ENCODE measurements around the gene SERPING1. TPM values are rescaled to one million over a fixed set of nuclear protein-coding genes. Genes with fewer than 3 reads are reported as not detected.

Gene SERPING1
- total RNA-seq, 2 donors from 2014 or later, result 88.7 to 205 TPM

DNA sequence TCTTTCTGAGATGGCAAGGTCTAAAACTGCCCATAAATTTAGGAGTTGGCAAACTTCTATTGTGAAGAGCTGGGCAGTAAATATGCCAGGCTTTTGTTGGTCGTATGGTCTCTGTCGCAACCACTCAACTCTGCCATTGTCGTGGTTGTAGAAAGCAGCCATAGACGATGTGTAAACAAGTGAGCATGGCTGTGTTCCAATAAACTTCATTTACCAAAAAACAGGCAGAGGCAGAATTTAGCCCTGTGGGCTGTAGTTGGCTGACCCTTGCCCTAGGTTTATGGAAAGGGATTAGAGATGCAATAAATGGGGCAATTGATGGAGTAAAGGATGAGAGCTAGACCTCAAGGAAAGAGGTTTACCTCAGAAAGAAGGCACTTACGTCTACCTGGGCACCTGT, 34.6 kb downstream of the SERPING1 start:
- intact Hi-C loops (cut with DNase I), result no loop called here
- no peak for DNase-seq (ENCODE audit: low spot score)
- no peaks in the 10 kb centered on the region for H3K9me3 ChIP-seq
- WGBS, result 24% methylated on average over 5 of the region's 5 CpGs
- no peak for TF ChIP-seq POLR2AphosphoS5 (IDR thresholded peaks at IDR 0.05)
- TF ChIP-seq, protein P1, sequence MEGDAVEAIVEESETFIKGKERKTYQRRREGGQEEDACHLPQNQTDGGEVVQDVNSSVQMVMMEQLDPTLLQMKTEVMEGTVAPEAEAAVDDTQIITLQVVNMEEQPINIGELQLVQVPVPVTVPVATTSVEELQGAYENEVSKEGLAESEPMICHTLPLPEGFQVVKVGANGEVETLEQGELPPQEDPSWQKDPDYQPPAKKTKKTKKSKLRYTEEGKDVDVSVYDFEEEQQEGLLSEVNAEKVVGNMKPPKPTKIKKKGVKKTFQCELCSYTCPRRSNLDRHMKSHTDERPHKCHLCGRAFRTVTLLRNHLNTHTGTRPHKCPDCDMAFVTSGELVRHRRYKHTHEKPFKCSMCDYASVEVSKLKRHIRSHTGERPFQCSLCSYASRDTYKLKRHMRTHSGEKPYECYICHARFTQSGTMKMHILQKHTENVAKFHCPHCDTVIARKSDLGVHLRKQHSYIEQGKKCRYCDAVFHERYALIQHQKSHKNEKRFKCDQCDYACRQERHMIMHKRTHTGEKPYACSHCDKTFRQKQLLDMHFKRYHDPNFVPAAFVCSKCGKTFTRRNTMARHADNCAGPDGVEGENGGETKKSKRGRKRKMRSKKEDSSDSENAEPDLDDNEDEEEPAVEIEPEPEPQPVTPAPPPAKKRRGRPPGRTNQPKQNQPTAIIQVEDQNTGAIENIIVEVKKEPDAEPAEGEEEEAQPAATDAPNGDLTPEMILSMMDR (IDR thresholded peaks at IDR 0.05), result no peak
- TF ChIP-seq POLR2A (IDR thresholded peaks at IDR 0.05), result no peak
- H3K27ac ChIP-seq, result no peak overlapping the region
- H3K4me3 ChIP-seq, result no peak overlapping the region
- no peaks in the 10 kb centered on the region for H3K27me3 ChIP-seq (replicated peaks; ENCODE audit: insufficient read depth)
- no peaks in the 10 kb centered on the region for H3K36me3 ChIP-seq
- no peaks in the 10 kb centered on the region for H3K4me1 ChIP-seq (replicated peaks)

DNA sequence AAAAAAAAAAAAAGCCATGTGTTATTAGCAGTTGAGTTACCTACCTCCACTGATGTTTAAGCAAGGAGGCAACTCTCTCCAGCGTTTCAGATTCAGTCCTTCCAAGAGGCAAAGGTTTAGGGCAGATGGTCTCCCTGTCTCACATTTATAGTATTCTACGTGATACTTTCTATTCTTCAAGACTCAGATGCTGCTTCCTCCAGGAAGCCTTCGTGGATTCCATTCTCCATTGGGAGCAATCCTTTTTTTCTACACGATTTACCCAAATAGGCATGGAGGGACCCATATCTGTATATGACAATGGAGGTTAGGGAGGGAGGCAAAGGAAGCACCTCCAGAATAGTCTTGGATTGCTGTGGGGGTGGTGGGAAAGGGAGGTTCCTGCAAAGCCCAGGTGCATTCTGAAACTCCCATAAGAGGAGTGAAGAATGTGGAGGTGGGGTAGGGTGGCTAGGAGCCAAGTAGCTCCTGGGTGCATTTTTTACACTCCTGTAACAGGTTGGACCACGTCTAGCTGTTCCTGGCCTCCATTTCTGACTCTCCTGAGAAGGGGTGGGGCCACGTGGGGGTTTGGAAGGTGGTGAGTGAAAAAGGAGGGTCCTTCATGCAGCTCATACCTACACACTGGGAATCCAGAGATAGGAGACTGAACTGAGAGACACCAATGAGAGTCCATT, 36.0 kb downstream of the SERPING1 start:
- Histone ChIP-seq H3K4me3 (no peak overlapping the region), H3K27me3 (replicated peaks; ENCODE audit: insufficient read depth) (no peaks in the 10 kb centered on the region), H3K9me3 (no peaks in the 10 kb centered on the region), H3K27ac (no peak overlapping the region), H3K4me1 (replicated peaks) (peaks cover 5% of the 10 kb centered on the region), H3K36me3 (no peaks in the 10 kb centered on the region)
- TF ChIP-seq, protein P1 (IDR thresholded peaks at IDR 0.05), result no peak
- TF ChIP-seq POLR2AphosphoS5 (IDR thresholded peaks at IDR 0.05) (no peak), POLR2A (IDR thresholded peaks at IDR 0.05) (no peak)
- WGBS, result 76% methylated on average over 6 of the region's 6 CpGs
- intact Hi-C loops (cut with DNase I), result no loop called here
- no peak for DNase-seq (ENCODE audit: low spot score)

DNA sequence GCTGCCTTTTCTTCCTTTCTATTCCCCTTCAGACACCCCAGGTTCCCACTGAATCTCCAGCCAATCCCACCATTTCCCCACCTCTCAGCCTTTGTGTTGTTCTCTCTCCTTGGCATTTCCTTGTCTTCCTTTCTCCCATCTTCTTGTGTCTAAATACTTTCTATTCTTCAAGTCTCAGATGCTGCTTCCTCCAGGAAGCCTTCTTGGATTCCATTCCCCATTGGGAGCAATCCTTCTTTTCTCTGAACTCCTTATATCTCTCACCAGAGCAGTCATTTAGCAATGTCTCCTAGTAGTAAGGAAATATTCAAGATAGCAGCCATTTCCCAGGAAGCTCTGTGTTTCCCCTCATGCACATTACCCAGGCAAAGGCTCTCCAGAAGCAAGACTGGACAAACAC, 36.8 kb downstream of the SERPING1 start:
- DNase-seq (ENCODE audit: low spot score), result no peak
- intact Hi-C loops (cut with DNase I), result no loop called here
- Histone ChIP-seq H3K36me3 (no peaks in the 10 kb centered on the region), H3K4me1 (replicated peaks) (peaks cover 5% of the 10 kb centered on the region), H3K27ac (no peak overlapping the region), H3K9me3 (no peaks in the 10 kb centered on the region), H3K27me3 (replicated peaks; ENCODE audit: insufficient read depth) (no peaks in the 10 kb centered on the region), H3K4me3 (no peak overlapping the region)
- TF ChIP-seq POLR2A (IDR thresholded peaks at IDR 0.05), result no peak
- TF ChIP-seq POLR2AphosphoS5 (IDR thresholded peaks at IDR 0.05), result no peak
- TF ChIP-seq, protein P1 (IDR thresholded peaks at IDR 0.05), result no peak

DNA sequence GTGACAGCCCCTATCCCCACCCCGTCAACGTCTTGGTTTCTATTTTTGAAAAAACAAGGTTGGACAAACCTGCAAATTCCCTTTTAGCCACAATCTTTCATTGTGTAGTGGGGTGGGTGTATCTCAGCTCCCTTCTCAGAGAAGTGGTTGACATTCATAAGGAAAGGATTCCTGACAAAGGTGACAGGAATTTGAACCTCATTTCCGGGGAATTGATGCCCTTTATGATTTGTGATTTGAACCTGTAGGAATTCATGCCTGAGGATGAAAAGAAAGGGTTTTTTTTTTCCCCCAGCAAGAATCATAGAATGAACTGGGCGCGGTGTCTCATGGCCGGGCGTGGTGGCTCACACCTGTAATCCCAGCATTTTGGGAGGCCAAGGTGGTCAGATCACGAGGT, 37.8 kb downstream of the SERPING1 start:
- Histone ChIP-seq H3K4me1 (replicated peaks) (peaks cover 5% of the 10 kb centered on the region), H3K27me3 (replicated peaks; ENCODE audit: insufficient read depth) (no peaks in the 10 kb centered on the region), H3K9me3 (no peaks in the 10 kb centered on the region), H3K4me3 (no peak overlapping the region), H3K36me3 (no peaks in the 10 kb centered on the region), H3K27ac (no peak overlapping the region)
- TF ChIP-seq, protein P1 (IDR thresholded peaks at IDR 0.05), result no peak
- TF ChIP-seq POLR2A (IDR thresholded peaks at IDR 0.05) (no peak), POLR2AphosphoS5 (IDR thresholded peaks at IDR 0.05) (no peak)
- intact Hi-C loops (cut with DNase I), result no loop called here
- DNase-seq (ENCODE audit: low spot score), result no peak
- WGBS, result 85% methylated on average over 8 of the region's 8 CpGs

DNA sequence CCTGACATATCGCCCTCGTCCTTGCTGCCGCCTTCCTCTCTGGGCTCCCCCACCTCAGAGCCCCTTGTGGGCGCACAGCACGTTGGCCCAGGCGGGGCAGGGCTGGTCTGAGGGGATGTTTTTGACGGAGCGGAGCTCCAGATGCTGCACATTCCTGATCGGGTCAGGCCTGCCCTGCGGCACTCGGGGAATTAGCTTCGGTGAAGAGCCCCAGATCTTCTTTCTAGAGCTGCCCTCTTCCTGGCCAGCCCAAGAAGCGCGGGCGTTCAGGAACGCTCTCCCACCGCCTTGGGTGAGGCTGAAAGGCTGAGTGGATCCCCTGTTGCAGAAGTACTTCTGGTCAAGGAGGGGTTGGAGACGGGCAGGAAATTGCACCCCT, 40.1 kb downstream of the SERPING1 start:
- TF ChIP-seq, protein P1 (IDR thresholded peaks at IDR 0.05), result no peak
- TF ChIP-seq POLR2A (IDR thresholded peaks at IDR 0.05) (no peak), POLR2AphosphoS5 (IDR thresholded peaks at IDR 0.05) (no peak)
- Histone ChIP-seq H3K4me1 (replicated peaks) (peaks cover 5% of the 10 kb centered on the region), H3K27me3 (replicated peaks; ENCODE audit: insufficient read depth) (no peaks in the 10 kb centered on the region), H3K36me3 (no peaks in the 10 kb centered on the region), H3K27ac (peak overlapping the region; percentile 66 to 81), H3K9me3 (no peaks in the 10 kb centered on the region), H3K4me3 (peak overlapping the region; percentile 52 to 76)
- WGBS, result 13% methylated on average over 18 of the region's 18 CpGs
- no peak for DNase-seq (ENCODE audit: low spot score)
- intact Hi-C loops (cut with DNase I), result loop anchor here (2.0 kb wide), 1 partner anchor 39 kb away; no protein-coding TSS in a partner anchor
